Liver (tissue), 9 donors: ENCODE results near the gene ETFA. TPM values are rescaled to one million over a fixed set of nuclear protein-coding genes. Genes with fewer than 3 reads are reported as not detected.

Source experiments
- DNase-seq: peaks from one replicate; pipeline ENCODE4 v3.0.0-alpha.2; 2017; ENCODE audit warnings: low spot score
- H3K27ac ChIP-seq, 2 donors: one replicate each; pipeline ENCODE4 v1.7.0; 2013; ENCODE audit warnings: inconsistent platforms in 2 of 2, low read length in 2 of 2, control low read depth in 1 of 2, low read depth in 1 of 2, mild to moderate bottlenecking in 1 of 2
- H3K27me3 ChIP-seq, 4 donors: one replicate each; pipeline versions ENCODE4 v1.6.1 to v1.7.0; 2013; ENCODE audit warnings: low read length in 3 of 4, inconsistent platforms in 1 of 4, mild to moderate bottlenecking in 1 of 4, moderate library complexity in 1 of 4; ENCODE audit not compliant: control insufficient read depth in 4 of 4, insufficient read depth in 4 of 4
- H3K36me3 ChIP-seq, 4 donors: one replicate each; pipeline versions ENCODE4 v1.6.1 to v1.7.0; 2013; ENCODE audit warnings: low read length in 3 of 4, mild to moderate bottlenecking in 3 of 4, low read depth in 1 of 4, moderate library complexity in 1 of 4; ENCODE audit not compliant: control insufficient read depth in 4 of 4, insufficient read depth in 3 of 4
- H3K4me1 ChIP-seq, 4 donors: one replicate each; pipeline versions ENCODE4 v1.6.1 to v1.7.0; 2013; ENCODE audit warnings: low read length in 3 of 4, mild to moderate bottlenecking in 3 of 4, moderate library complexity in 1 of 4; ENCODE audit not compliant: control insufficient read depth in 4 of 4, insufficient read depth in 4 of 4
- H3K4me3 ChIP-seq, 3 donors: one replicate each; pipeline versions ENCODE4 v1.6.1 to v1.7.0; 2013; ENCODE audit warnings: low read length in 3 of 3, control low read depth in 1 of 3, low read depth in 1 of 3, mild to moderate bottlenecking in 1 of 3
- H3K9ac ChIP-seq, 2 donors: one replicate each; pipeline ENCODE4 v1.7.0; 2013; ENCODE audit warnings: low read length in 2 of 2, mild to moderate bottlenecking in 2 of 2, moderate library complexity in 2 of 2, control low read depth in 1 of 2, low read depth in 1 of 2
- H3K9me3 ChIP-seq, 4 donors: one replicate each; pipeline versions ENCODE4 v1.6.1 to v1.7.0; 2013; ENCODE audit warnings: low read length in 3 of 4; ENCODE audit not compliant: control insufficient read depth in 4 of 4
- EGR1 ChIP-seq, 2 donors: IDR thresholded peaks; 2 replicates each; pipeline ENCODE4 v1.6.1; 2016 to 2018; ENCODE audit warnings: antibody characterized with exemption in 2 of 2, low read depth in 2 of 2
- FOXA2 ChIP-seq: IDR thresholded peaks from 2 replicates; pipeline ENCODE4 v1.6.1; 2016; ENCODE audit warnings: antibody characterized with exemption
- HNF4A ChIP-seq, 2 donors: conservative IDR thresholded peaks; 2 replicates each; pipeline ENCODE4 v1.6.1; 2016; ENCODE audit warnings: antibody characterized with exemption in 2 of 2, mild to moderate bottlenecking in 2 of 2
- HNF4G ChIP-seq: IDR thresholded peaks from 2 replicates; pipeline ENCODE4 v1.6.1; 2016; ENCODE audit warnings: antibody characterized with exemption
- JUND ChIP-seq, 2 donors: IDR thresholded peaks; 2 replicates each; pipeline ENCODE4 v1.6.1; 2016; ENCODE audit warnings: antibody characterized with exemption in 2 of 2
- NR2F2 ChIP-seq: IDR thresholded peaks from 2 replicates; pipeline ENCODE4 v1.6.1; 2016; ENCODE audit warnings: antibody characterized with exemption
- RAD21 ChIP-seq, 2 donors: IDR thresholded peaks; 2 replicates each; pipeline ENCODE4 v1.6.1; 2016; ENCODE audit warnings: antibody characterized with exemption in 2 of 2, mild to moderate bottlenecking in 2 of 2
- REST ChIP-seq: IDR thresholded peaks from 2 replicates; pipeline ENCODE4 v1.6.1; 2016; ENCODE audit warnings: antibody characterized with exemption, mild to moderate bottlenecking
- RXRA ChIP-seq, 2 donors: IDR thresholded peaks; 2 replicates each; pipeline ENCODE4 v1.6.1; 2017 to 2018; ENCODE audit warnings: antibody characterized with exemption in 2 of 2, mild to moderate bottlenecking in 1 of 2
- SP1 ChIP-seq: IDR thresholded peaks from 2 replicates; pipeline ENCODE4 v1.6.1; 2018; ENCODE audit warnings: antibody characterized with exemption, mild to moderate bottlenecking
- TAF1 ChIP-seq: conservative IDR thresholded peaks from 2 replicates; pipeline ENCODE4 v1.6.1; 2016; ENCODE audit warnings: antibody characterized with exemption, mild to moderate bottlenecking
- YY1 ChIP-seq: IDR thresholded peaks from 2 replicates; pipeline ENCODE4 v1.6.1; 2016; ENCODE audit warnings: antibody characterized with exemption, mild to moderate bottlenecking
- ZBTB33 ChIP-seq: IDR thresholded peaks from 2 replicates; pipeline ENCODE4 v1.6.1; 2016; ENCODE audit warnings: antibody characterized with exemption
- WGBS: extraction: QIAGEN DNeasy Blood & Tissue Kit; methylation state at CpG from one replicate; pipeline ENCODE4 v1.1.7; 2013; 5-methylcytosine and 5-hydroxymethylcytosine counted together
- polyA plus RNA-seq, 2 donors: library from polyadenylated mRNA; stranded (reverse) in 1 of 2; unstranded in 1 of 2; fragments of 200-250 nt in 1 of 2; fragments of >200 nt in 1 of 2; fragmentation: Nextera tagmentation in 1 of 2; extraction: Ambion mirVana in 1 of 2; gene quantifications; one replicate each; pipeline versions ENCODE4 v1.2.1 to v1.2.3, GENCODE V29; 2013 to 2015
- total RNA-seq, 2 donors: library from RNA; depleted of rRNA; stranded (reverse); fragments of >200 nt; gene quantifications; one replicate each; pipeline ENCODE4 v1.2.3, GENCODE V29; 2014
- TF ChIP-seq, protein P1 (sequence below): fragments of 150-350 bp; IDR thresholded peaks from 2 replicates; pipeline ENCODE4 v1.5.1; 2017; ENCODE audit warnings: improper control_type of control experiment, low read depth, low read length; ENCODE audit not compliant: missing input control
- donor health status: healthy.
- donor health status: healthy.
- donor health status: healthy.
- donor health status: healthy.
- donor health status: healthy.

The ETFA gene
- total and polyA plus RNA-seq, 4 donors, result 92.6 to 342 (median 289) TPM

DNA sequence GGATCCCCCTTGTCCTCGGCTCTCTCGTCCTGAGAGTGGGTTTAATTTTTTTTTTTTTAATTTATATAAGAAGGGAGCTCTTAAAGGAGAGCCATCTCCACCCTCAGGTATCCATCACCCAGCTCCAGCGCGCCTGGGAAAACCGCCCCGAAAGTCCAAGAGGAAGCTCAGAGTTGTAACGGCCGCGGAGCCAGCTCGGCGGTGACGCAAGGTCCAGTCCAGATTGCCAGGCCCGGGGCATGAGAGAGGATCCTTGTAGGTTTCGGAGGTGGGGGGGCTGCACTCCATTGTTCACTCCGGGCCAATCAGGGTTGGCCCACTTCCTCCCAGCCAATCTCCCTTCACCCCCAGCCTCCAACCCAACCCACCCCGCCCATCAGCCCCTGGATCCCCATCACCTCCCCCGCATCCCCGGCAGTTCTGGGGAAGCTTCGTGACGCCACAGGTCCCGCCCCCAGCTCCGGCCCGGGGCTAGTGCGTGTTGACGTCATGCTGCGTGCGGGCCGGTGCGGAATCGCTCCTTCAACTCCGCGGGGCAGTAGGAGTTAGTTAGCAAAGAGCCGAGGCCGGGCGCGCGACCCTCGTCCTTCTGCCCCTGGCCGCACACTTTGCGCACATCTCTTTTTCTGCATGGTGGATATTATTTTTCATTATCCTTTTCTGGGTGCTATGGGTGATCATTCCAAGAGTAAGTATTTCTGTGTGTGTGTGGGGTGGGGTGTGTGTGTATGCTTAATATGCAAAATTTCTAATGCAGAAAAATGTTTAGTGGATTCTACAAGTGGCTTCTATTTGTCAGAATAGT is 25.2 kb upstream of the ETFA start, which contains the start of gene ISL2:
Gene ISL2 (plus strand): TSS at position 520 of the 805 bp plus-strand sequence. CDS start 111 bp downstream, at position 631.
- WGBS, result 6% methylated on average over 40 of the region's 40 CpGs
- Histone ChIP-seq H3K27ac (no peak within 1 kb of the TSS), H3K36me3 (no peaks in the 10 kb centered on the region), H3K27me3 (peaks cover 0 to 40% (median 22%) of the 10 kb centered on the region in 4 donors), H3K4me1 (peaks cover 9 to 42% (median 22%) of the 10 kb centered on the region in 4 donors), H3K9me3 (peaks cover 0 to 14% (median 1%) of the 10 kb centered on the region in 4 donors), H3K4me3 (peak within 1 kb of the TSS in 1 of 3 donors; percentile 15), H3K9ac (no peak within 1 kb of the TSS)
- TF ChIP-seq REST (no peak), HNF4G (no peak), NR2F2 (no peak), ZBTB33 (no peak), HNF4A (conservative IDR thresholded peaks at IDR 0.05) (peak; percentile 30 to 63), FOXA2 (no peak), TAF1 (no peak), YY1 (no peak), JUND (IDR thresholded peaks at IDR 0.05) (no peak)
- DNase-seq, result peak; percentile 33

- peaks cover 0 to 14% (median 1%) of the 10 kb centered on the region in 4 donors for H3K9me3 ChIP-seq
- H3K27ac ChIP-seq, result no peak overlapping the region
- H3K9ac ChIP-seq, result no peak overlapping the region
- H3K27me3 ChIP-seq, result peaks cover 0 to 36% (median 21%) of the 10 kb centered on the region in 4 donors
- WGBS, result 13% methylated on average over 39 of the region's 39 CpGs
- DNase-seq, result peak; percentile 31
- peaks cover 7 to 34% (median 17%) of the 10 kb centered on the region in 4 donors for H3K4me1 ChIP-seq
- peak overlapping the region in 1 of 3 donors; percentile 15 for H3K4me3 ChIP-seq
- no peak for TF ChIP-seq HNF4A (conservative IDR thresholded peaks at IDR 0.05)
- TF ChIP-seq REST, result no peak
- no peak for TF ChIP-seq EGR1 (IDR thresholded peaks at IDR 0.05; ENCODE audit: low read depth in 2 of 2)
- TF ChIP-seq FOXA2, result no peak
- TF ChIP-seq, protein P1, sequence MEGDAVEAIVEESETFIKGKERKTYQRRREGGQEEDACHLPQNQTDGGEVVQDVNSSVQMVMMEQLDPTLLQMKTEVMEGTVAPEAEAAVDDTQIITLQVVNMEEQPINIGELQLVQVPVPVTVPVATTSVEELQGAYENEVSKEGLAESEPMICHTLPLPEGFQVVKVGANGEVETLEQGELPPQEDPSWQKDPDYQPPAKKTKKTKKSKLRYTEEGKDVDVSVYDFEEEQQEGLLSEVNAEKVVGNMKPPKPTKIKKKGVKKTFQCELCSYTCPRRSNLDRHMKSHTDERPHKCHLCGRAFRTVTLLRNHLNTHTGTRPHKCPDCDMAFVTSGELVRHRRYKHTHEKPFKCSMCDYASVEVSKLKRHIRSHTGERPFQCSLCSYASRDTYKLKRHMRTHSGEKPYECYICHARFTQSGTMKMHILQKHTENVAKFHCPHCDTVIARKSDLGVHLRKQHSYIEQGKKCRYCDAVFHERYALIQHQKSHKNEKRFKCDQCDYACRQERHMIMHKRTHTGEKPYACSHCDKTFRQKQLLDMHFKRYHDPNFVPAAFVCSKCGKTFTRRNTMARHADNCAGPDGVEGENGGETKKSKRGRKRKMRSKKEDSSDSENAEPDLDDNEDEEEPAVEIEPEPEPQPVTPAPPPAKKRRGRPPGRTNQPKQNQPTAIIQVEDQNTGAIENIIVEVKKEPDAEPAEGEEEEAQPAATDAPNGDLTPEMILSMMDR, result no peak
- no peak for TF ChIP-seq ZBTB33
- no peak for TF ChIP-seq NR2F2
- no peak for TF ChIP-seq SP1
- no peak for TF ChIP-seq RXRA (IDR thresholded peaks at IDR 0.05)
- no peak for TF ChIP-seq RAD21 (IDR thresholded peaks at IDR 0.05)
- no peak for TF ChIP-seq JUND (IDR thresholded peaks at IDR 0.05)
- TF ChIP-seq YY1, result no peak
- H3K36me3 ChIP-seq, result no peaks in the 10 kb centered on the region
These were observed 24.3 kb upstream of the ETFA start for GRCh38 chr15:76335307-76336253.
